ENCODE data around the gene INTS15.

GRCh38 chr7:6588566-6588965 lies 1.3 kb upstream of the INTS15 start:
- TF ChIP-seq CTCF (IDR thresholded peaks at IDR 0.05): no peak
- TF ChIP-seq POLR2A (IDR thresholded peaks at IDR 0.05): no peak
